HEK293 (cell line): ENCODE data around the gene FLVCR1.

Experiments used
- PRDM10 ChIP-seq: fragments of 450-650 bp; formaldehyde crosslinking; IDR thresholded peaks from 2 replicates; pipeline ENCODE4 v1.5.1; 2016; ENCODE audit warnings: missing biosample characterization, missing genetic modification characterization
- SCRT1 ChIP-seq: fragments of 450-650 bp; formaldehyde crosslinking; IDR thresholded peaks from 2 replicates; pipeline ENCODE4 v1.5.1; 2016; ENCODE audit warnings: missing biosample characterization, missing genetic modification characterization, borderline replicate concordance
- ZBTB17 ChIP-seq: fragments of 450-650 bp; formaldehyde crosslinking; IDR thresholded peaks from 2 replicates; pipeline ENCODE4 v1.5.1; 2016; ENCODE audit warnings: missing biosample characterization, missing genetic modification characterization
- ZNF121 ChIP-seq: fragments of 450-650 bp; formaldehyde crosslinking; IDR thresholded peaks from 2 replicates; pipeline ENCODE4 v1.5.1; 2016; ENCODE audit warnings: missing biosample characterization, missing genetic modification characterization
- ZNF211 ChIP-seq: fragments of 450-650 bp; formaldehyde crosslinking; IDR thresholded peaks from 2 replicates; pipeline ENCODE4 v1.5.1; 2016; ENCODE audit warnings: low read depth, missing biosample characterization, missing genetic modification characterization
- ZNF501 ChIP-seq: fragments of 450-650 bp; formaldehyde crosslinking; IDR thresholded peaks from 2 replicates; pipeline ENCODE4 v1.5.1; 2016; ENCODE audit warnings: missing biosample characterization, missing genetic modification characterization
- TF ChIP-seq, protein P1 (sequence below): sonication (generic); formaldehyde crosslinking; IDR thresholded peaks from 2 replicates; pipeline ENCODE4 v1.8.1; 2022; ENCODE audit warnings: mild to moderate bottlenecking, moderate library complexity, missing genetic modification reagents
- TF ChIP-seq, protein P2 (sequence below): fragments of 450-650 bp; formaldehyde crosslinking; IDR thresholded peaks from 2 replicates; pipeline ENCODE4 v1.5.1; 2016; ENCODE audit warnings: missing biosample characterization, missing genetic modification characterization

GRCh38 chr1:212892108-212892507 lies 34.0 kb downstream of the FLVCR1 start:
- TF ChIP-seq ZNF211 (tag by site-specific recombination) (no peak), SCRT1 (tag by site-specific recombination) (no peak), ZNF501 (tag by site-specific recombination) (no peak), ZNF121 (tag by site-specific recombination) (no peak), PRDM10 (tag by site-specific recombination) (no peak), ZBTB17 (tag by site-specific recombination) (no peak)
- TF ChIP-seq, protein P1, sequence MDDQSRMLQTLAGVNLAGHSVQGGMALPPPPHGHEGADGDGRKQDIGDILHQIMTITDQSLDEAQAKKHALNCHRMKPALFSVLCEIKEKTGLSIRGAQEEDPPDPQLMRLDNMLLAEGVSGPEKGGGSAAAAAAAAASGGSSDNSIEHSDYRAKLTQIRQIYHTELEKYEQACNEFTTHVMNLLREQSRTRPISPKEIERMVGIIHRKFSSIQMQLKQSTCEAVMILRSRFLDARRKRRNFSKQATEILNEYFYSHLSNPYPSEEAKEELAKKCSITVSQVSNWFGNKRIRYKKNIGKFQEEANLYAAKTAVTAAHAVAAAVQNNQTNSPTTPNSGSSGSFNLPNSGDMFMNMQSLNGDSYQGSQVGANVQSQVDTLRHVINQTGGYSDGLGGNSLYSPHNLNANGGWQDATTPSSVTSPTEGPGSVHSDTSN (CRISPR knock-in tag), result no peak
- TF ChIP-seq, protein P2, sequence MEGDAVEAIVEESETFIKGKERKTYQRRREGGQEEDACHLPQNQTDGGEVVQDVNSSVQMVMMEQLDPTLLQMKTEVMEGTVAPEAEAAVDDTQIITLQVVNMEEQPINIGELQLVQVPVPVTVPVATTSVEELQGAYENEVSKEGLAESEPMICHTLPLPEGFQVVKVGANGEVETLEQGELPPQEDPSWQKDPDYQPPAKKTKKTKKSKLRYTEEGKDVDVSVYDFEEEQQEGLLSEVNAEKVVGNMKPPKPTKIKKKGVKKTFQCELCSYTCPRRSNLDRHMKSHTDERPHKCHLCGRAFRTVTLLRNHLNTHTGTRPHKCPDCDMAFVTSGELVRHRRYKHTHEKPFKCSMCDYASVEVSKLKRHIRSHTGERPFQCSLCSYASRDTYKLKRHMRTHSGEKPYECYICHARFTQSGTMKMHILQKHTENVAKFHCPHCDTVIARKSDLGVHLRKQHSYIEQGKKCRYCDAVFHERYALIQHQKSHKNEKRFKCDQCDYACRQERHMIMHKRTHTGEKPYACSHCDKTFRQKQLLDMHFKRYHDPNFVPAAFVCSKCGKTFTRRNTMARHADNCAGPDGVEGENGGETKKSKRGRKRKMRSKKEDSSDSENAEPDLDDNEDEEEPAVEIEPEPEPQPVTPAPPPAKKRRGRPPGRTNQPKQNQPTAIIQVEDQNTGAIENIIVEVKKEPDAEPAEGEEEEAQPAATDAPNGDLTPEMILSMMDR (tag by site-specific recombination), result no peak
